OCI-LY3 (cell line): ENCODE results near the gene PARD3.

ENCODE experiments used
- H2AFZ ChIP-seq: fragments of 200-600, 300-600 bp; shearing (Covaris generic); 2 replicates; pipeline ENCODE4 v1.6.0; 2014; ENCODE audit warnings: antibody characterized with exemption, low read depth, low read length
- H3K27ac ChIP-seq: fragments of 200-600, 300-600 bp; sonication (generic); 2 replicates; pipeline ENCODE4 v1.5.1; 2014; ENCODE audit warnings: mild to moderate bottlenecking, low read length, moderate library complexity, mixed read lengths
- H3K27me3 ChIP-seq: fragments of 200-600, 300-600 bp; sonication (generic); 2 replicates; pipeline ENCODE4 v1.6.1; 2014; ENCODE audit warnings: low read depth, low read length, mixed read lengths
- H3K36me3 ChIP-seq: fragments of 200-600, 300-600 bp; sonication (generic); replicated peaks from 2 replicates; pipeline ENCODE3; 2014; ENCODE audit warnings: low read depth, low read length, mixed read lengths
- H3K4me1 ChIP-seq: fragments of 300-600, 200-600 bp; sonication (generic); 2 replicates; pipeline ENCODE4 v1.6.1; 2014; ENCODE audit warnings: low read length, mixed read lengths
- H3K4me2 ChIP-seq: fragments of 200-600, 300-600 bp; sonication (generic); 2 replicates; pipeline ENCODE4 v1.6.1; 2014; ENCODE audit warnings: low read length, mixed read lengths
- H3K4me3 ChIP-seq: fragments of 300-600, 200-600 bp; sonication (generic); 2 replicates; pipeline ENCODE4 v1.5.1; 2014; ENCODE audit warnings: antibody characterized with exemption, mild to moderate bottlenecking, low read length, moderate library complexity
- H3K79me2 ChIP-seq: fragments of 300-600, 200-600 bp; shearing (Covaris generic); 2 replicates; pipeline ENCODE4 v1.6.1; 2014; ENCODE audit warnings: mild to moderate bottlenecking, low read length, mixed read lengths
- H3K9ac ChIP-seq: fragments of 300-600, 200-600 bp; shearing (Covaris generic); 2 replicates; pipeline ENCODE4 v1.6.0; 2014; ENCODE audit warnings: mild to moderate bottlenecking, low read length, moderate library complexity
- H3K9me3 ChIP-seq: fragments of 200-600, 300-600 bp; shearing (Covaris generic); 2 replicates; pipeline ENCODE4 v1.6.1; 2014; ENCODE audit warnings: low read length, mixed read lengths; ENCODE audit not compliant: insufficient read depth
- H4K20me1 ChIP-seq: fragments of 200-600, 300-600 bp; sonication (generic); 2 replicates; pipeline ENCODE4 v1.6.1; 2016; ENCODE audit warnings: low read length, mixed read lengths; ENCODE audit not compliant: insufficient read depth
- CTCF ChIP-seq: fragments of 200-600, 300-600 bp; sonication (generic); IDR thresholded peaks from 2 replicates; pipeline ENCODE4 v1.5.1; 2014; ENCODE audit warnings: antibody characterized with exemption, low read length, low read depth
- EZH2phosphoT487 ChIP-seq: fragments of 200-600 bp; shearing (Covaris generic); IDR thresholded peaks from 2 replicates; pipeline ENCODE4 v1.6.1; 2018; ENCODE audit warnings: antibody characterized with exemption, mixed run types, low read depth

The PARD3 gene

DNA sequence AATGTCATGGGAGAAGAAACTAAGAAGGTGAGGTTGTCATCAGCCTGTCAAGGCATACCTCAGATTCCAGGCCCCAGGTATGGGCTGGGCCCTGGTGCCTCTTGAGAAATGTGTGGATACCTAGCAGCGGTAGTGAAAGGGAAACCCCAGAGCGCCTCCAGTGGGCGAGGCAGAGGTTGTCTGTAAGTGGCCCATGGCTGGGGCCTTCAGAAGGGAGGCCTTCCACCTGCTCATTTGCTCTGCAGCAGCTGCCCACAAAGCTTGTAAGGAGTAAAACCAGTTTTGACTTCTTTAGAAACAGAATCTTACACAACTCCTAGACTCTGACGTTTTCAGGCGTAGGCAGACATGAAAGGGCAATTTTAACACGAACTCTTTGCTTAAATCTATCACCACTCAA is 509.9 kb downstream of the PARD3 start:
- Histone ChIP-seq H3K4me3 (no peak overlapping the region), H3K4me2 (no peak overlapping the region), H4K20me1 (no peaks in the 10 kb centered on the region), H3K79me2 (no peaks in the 10 kb centered on the region), H3K36me3 (no peaks in the 10 kb centered on the region), H3K27ac (no peak overlapping the region), H3K27me3 (no peaks in the 10 kb centered on the region), H3K9me3 (no peaks in the 10 kb centered on the region), H3K9ac (no peak overlapping the region), H3K4me1 (no peaks in the 10 kb centered on the region), H2AFZ (no peak overlapping the region)
- TF ChIP-seq CTCF (0 out of 2 replicates have a peak, but pooled peaks have one; percentile 9), EZH2phosphoT487 (no peak)

GRCh38 chr10:34303022-34303421 is 512.1 kb downstream of the PARD3 start:
- Histone ChIP-seq H3K9ac (no peak overlapping the region), H3K4me3 (no peak overlapping the region), H3K4me1 (no peaks in the 10 kb centered on the region), H3K27me3 (no peaks in the 10 kb centered on the region), H3K79me2 (no peaks in the 10 kb centered on the region), H4K20me1 (no peaks in the 10 kb centered on the region), H3K36me3 (no peaks in the 10 kb centered on the region), H3K27ac (no peak overlapping the region), H3K4me2 (no peak overlapping the region), H3K9me3 (no peaks in the 10 kb centered on the region), H2AFZ (no peak overlapping the region)
- no peak for TF ChIP-seq CTCF
- no peak for TF ChIP-seq EZH2phosphoT487

DNA sequence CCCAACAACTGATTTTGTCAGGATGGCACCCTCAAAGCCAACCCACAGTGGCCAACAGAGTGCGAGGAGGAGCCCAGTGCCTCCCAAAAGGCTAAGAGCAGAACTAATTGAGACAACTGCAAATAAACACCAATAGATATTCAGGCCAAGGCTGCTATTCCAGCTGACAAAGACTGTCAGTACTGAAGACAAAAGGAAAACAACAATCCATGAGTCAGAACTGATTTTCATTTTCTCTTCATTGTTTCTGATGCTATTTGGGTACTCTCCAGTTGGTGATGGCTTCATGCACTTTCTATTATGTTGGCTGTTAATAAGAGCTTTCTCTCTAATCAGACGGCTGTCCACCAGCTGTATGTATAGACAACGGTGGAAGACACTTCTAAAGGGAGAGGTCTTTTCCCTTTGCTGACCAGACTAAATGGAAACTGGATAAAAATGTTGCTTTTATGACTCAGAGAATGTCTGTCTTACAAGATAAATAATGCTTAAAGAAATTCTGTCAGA is 515.9 kb downstream of the PARD3 start:
- Histone ChIP-seq H4K20me1 (no peaks in the 10 kb centered on the region), H3K27ac (no peak overlapping the region), H2AFZ (no peak overlapping the region), H3K36me3 (no peaks in the 10 kb centered on the region), H3K9ac (no peak overlapping the region), H3K9me3 (no peaks in the 10 kb centered on the region), H3K79me2 (no peaks in the 10 kb centered on the region), H3K4me1 (no peaks in the 10 kb centered on the region), H3K4me3 (no peak overlapping the region), H3K27me3 (no peaks in the 10 kb centered on the region), H3K4me2 (no peak overlapping the region)
- TF ChIP-seq EZH2phosphoT487: no peak
- no peak for TF ChIP-seq CTCF

- H2AFZ ChIP-seq: no peak overlapping the region
- no peak overlapping the region for H3K4me3 ChIP-seq
- no peaks in the 10 kb centered on the region for H3K9me3 ChIP-seq
- no peaks in the 10 kb centered on the region for H3K4me1 ChIP-seq
- TF ChIP-seq CTCF: no peak
- TF ChIP-seq EZH2phosphoT487: no peak
- no peak overlapping the region for H3K9ac ChIP-seq
- H3K79me2 ChIP-seq: no peaks in the 10 kb centered on the region
- no peak overlapping the region for H3K27ac ChIP-seq
- H3K4me2 ChIP-seq: no peak overlapping the region
- no peaks in the 10 kb centered on the region for H3K27me3 ChIP-seq
- H4K20me1 ChIP-seq: no peaks in the 10 kb centered on the region
- H3K36me3 ChIP-seq: no peaks in the 10 kb centered on the region
Observed at GRCh38 chr10:34298346-34298818, 516.7 kb downstream of the PARD3 start.
